Right lobe of liver (tissue), 6 donors: ENCODE results near the gene SLC28A2. TPM values are rescaled to one million over a fixed set of nuclear protein-coding genes. Genes with fewer than 3 reads are reported as not detected.
"Not testable (repeated sequence)": the region's sequence is repeated elsewhere in the genome, so short reads cannot be mapped to it uniquely, and the experiment has no call there.

Source experiments
- ATAC-seq, 4 donors: fragments of 200-7000 bp; cut with Tn5 transposase; one replicate each; pipeline ENCODE4 v1.9.1; 2020; ENCODE audit warnings: mild to moderate bottlenecking in 4 of 4, moderate library complexity in 4 of 4
- DNase-seq, 3 donors: peaks; one replicate each; pipeline ENCODE4 v3.0.0-alpha.2; 2020
- H3K27ac ChIP-seq, 3 donors: fragments of 200-600 bp; one replicate each; pipeline ENCODE4 v1.8.0; 2022
- H3K27me3 ChIP-seq, 2 donors: fragments of 200-600 bp; one replicate each; pipeline ENCODE4 v1.8.0; 2022
- H3K36me3 ChIP-seq, 4 donors: fragments of 200-600 bp; sonication (generic) in 1 of 4; one replicate each; pipeline versions ENCODE4 v1.5.1 to v1.8.0; 2017 to 2022; ENCODE audit warnings: control low read depth in 1 of 4
- H3K4me1 ChIP-seq, 4 donors: fragments of 200-600 bp; sonication (generic) in 1 of 4; one replicate each; pipeline versions ENCODE4 v1.5.1 to v1.8.0; 2017 to 2022; ENCODE audit warnings: control low read depth in 1 of 4
- H3K4me3 ChIP-seq, 3 donors: fragments of 200-600 bp; one replicate each; pipeline ENCODE4 v1.8.0; 2022
- H3K9me3 ChIP-seq, 4 donors: fragments of 200-600 bp; sonication (generic) in 1 of 4; one replicate each; pipeline versions ENCODE4 v1.5.1 to v1.8.0; 2017 to 2022; ENCODE audit warnings: control low read depth in 1 of 4
- POLR2A ChIP-seq: fragments of 450-650 bp; IDR thresholded peaks from one replicate; pipeline ENCODE4 v1.6.1; 2017; ENCODE audit warnings: antibody characterized with exemption, mild to moderate bottlenecking
- WGBS: methylation state at CpG from one replicate; pipeline ENCODE4 v1.1.6; 2018; ENCODE audit warnings: low coverage, low lambda C conversion rate; ENCODE audit not compliant: insufficient coverage; ENCODE audit errors: missing lambda C conversion rate; 5-methylcytosine and 5-hydroxymethylcytosine counted together
- intact Hi-C, 2 donors: fragments of 100-400 bp; cut with DNase I; formaldehyde crosslinking; loops; one replicate each; pipeline versions ENCODE4 v1.11.2 to v1.14.1; 2022
- total RNA-seq, 6 experiments: library from RNA; depleted of rRNA in 2 of 6; stranded (reverse); fragments of >200 nt in 2 of 6; fragmentation: NEBNext Ultra II Directional in 3 of 6; extraction: Animal tissue kit (Norgen Biotek cat#: 25700) in 3 of 6; gene quantifications; one replicate each; pipeline versions ENCODE4 v1.1.0 to v1.2.4, GENCODE V29; 2016 to 2023
- TF ChIP-seq, protein P1 (sequence below), 4 donors: fragments of 200-600 bp in 3 of 4; fragments of 450-650 bp in 1 of 4; IDR thresholded peaks; one replicate each; pipeline versions ENCODE4 v1.5.1 to v1.8.0; 2016 to 2022; ENCODE audit warnings: antibody characterized with exemption in 4 of 4, mild to moderate bottlenecking in 2 of 4
- donor health status: DM: no; HTN: yes; CAD: no.
- donor health status: DM: no; HTN: no; CAD: no.
- donor health status: DM: no; HTN: no; CAD: no.
- donor health status: DM: no; HTN: yes; CAD: no.
- donor health status: DM: no; HTN: yes; CAD: no.

The SLC28A2 gene
- total RNA-seq, 6 experiments from 2014 or later, result 0.04 to 0.81 (median 0.19) TPM; not detected in 2

DNA sequence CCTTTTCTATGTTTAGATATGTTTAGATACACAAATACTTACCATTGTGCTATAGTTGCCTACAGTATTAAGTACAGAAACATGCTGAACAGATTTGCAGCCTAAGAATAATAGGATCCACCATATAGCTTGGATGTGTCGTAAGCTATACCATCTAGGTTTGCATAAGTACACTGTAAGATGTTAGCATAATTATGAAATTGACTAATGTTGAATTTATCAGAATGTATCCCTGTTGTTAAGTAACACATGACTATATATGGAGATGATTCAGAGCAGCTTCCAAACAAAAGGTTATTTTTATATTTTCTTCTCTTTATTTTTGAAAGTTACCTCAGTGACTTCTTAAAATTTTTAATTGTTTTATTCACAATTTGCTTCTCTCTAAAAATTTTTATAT, 2.4 kb downstream of the SLC28A2 start:
- 87% methylated on average over 1 of the region's 1 CpG for WGBS
- ATAC-seq (no peak), DNase-seq (no peak)
- intact Hi-C loops, result no loop called here
- Histone ChIP-seq H3K9me3 (no peaks in the 10 kb centered on the region), H3K4me1 (peaks cover 0 to 3% (median 0%) of the 10 kb centered on the region in 4 donors), H3K27me3 (no peaks in the 10 kb centered on the region), H3K27ac (no peak overlapping the region), H3K36me3 (no peaks in the 10 kb centered on the region), H3K4me3 (no peak overlapping the region)
- no peak for TF ChIP-seq POLR2A
- TF ChIP-seq, protein P1, sequence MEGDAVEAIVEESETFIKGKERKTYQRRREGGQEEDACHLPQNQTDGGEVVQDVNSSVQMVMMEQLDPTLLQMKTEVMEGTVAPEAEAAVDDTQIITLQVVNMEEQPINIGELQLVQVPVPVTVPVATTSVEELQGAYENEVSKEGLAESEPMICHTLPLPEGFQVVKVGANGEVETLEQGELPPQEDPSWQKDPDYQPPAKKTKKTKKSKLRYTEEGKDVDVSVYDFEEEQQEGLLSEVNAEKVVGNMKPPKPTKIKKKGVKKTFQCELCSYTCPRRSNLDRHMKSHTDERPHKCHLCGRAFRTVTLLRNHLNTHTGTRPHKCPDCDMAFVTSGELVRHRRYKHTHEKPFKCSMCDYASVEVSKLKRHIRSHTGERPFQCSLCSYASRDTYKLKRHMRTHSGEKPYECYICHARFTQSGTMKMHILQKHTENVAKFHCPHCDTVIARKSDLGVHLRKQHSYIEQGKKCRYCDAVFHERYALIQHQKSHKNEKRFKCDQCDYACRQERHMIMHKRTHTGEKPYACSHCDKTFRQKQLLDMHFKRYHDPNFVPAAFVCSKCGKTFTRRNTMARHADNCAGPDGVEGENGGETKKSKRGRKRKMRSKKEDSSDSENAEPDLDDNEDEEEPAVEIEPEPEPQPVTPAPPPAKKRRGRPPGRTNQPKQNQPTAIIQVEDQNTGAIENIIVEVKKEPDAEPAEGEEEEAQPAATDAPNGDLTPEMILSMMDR (IDR thresholded peaks at IDR 0.05), result no peak

GRCh38 chr15:45254824-45255223, 2.8 kb downstream of the SLC28A2 start:
- H3K4me1 ChIP-seq, H3K4me3 ChIP-seq, H3K27ac ChIP-seq, H3K36me3 ChIP-seq, intact Hi-C loops, H3K9me3 ChIP-seq, DNase-seq, H3K27me3 ChIP-seq: not testable (repeated sequence)
- ATAC-seq, result peak in 1 of 4 donors; percentile 49
- 47% methylated on average over 6 of the region's 6 CpGs for WGBS

DNA sequence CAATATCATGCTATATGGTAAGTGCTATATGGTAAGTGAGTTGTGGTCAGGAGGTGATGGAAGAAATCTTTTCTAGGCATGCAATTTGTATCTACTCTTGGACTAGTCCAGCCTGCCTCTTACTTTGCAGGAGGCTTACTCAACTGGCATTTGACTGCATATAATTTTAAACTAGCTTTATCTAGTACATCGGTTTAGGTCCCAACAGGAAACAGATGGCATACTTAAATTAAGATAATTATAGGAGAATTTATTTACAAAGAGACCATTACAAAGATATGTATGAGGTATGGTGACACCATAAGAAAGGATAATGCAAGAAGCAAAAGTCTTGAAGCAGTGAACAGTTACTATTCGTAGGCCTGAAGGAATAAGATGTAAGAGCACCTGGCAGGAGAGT, 7.8 kb downstream of the SLC28A2 start:
- no peaks in the 10 kb centered on the region for H3K27me3 ChIP-seq
- intact Hi-C loops, result loop anchor here (10.0 kb wide), 2 partner anchors 55 to 95 kb away; no protein-coding TSS in a partner anchor
- ATAC-seq (no peak), DNase-seq (no peak)
- no peaks in the 10 kb centered on the region for H3K9me3 ChIP-seq
- H3K27ac ChIP-seq, result no peak overlapping the region
- H3K36me3 ChIP-seq, result no peaks in the 10 kb centered on the region
- H3K4me1 ChIP-seq, result peaks cover 0 to 14% (median 0%) of the 10 kb centered on the region in 4 donors
- TF ChIP-seq, protein P1 (IDR thresholded peaks at IDR 0.05), result no peak
- no peak for TF ChIP-seq POLR2A
- 45% methylated on average over 2 of the region's 2 CpGs for WGBS
- no peak overlapping the region for H3K4me3 ChIP-seq

- 38% methylated on average over 3 of the region's 4 CpGs for WGBS
- no peaks in the 10 kb centered on the region for H3K36me3 ChIP-seq
- no peak for TF ChIP-seq POLR2A
- TF ChIP-seq, protein P1 (IDR thresholded peaks at IDR 0.05), result no peak
- intact Hi-C loops, result loop anchor here (10.0 kb wide), 2 partner anchors 58 to 98 kb away; no protein-coding TSS in a partner anchor
- peaks cover 0 to 14% (median 0%) of the 10 kb centered on the region in 4 donors for H3K4me1 ChIP-seq
- peak; percentile 25 to 89 (median 64) for ATAC-seq
- H3K27me3 ChIP-seq, result no peaks in the 10 kb centered on the region
- no peak overlapping the region for H3K4me3 ChIP-seq
- H3K9me3 ChIP-seq, result no peaks in the 10 kb centered on the region
- no peak for DNase-seq
- peak overlapping the region in 1 of 3 donors; percentile 30 for H3K27ac ChIP-seq
These were observed 10.9 kb downstream of the SLC28A2 start for GRCh38 chr15:45262906-45263461.

GRCh38 chr15:45263854-45264253, 11.8 kb downstream of the SLC28A2 start:
- WGBS, result 100% methylated on average over 2 of the region's 2 CpGs
- no peaks in the 10 kb centered on the region for H3K27me3 ChIP-seq
- H3K4me3 ChIP-seq, result no peak overlapping the region
- no peaks in the 10 kb centered on the region for H3K36me3 ChIP-seq
- ATAC-seq (no peak), DNase-seq (no peak)
- no peaks in the 10 kb centered on the region for H3K9me3 ChIP-seq
- H3K27ac ChIP-seq, result no peak overlapping the region
- peaks cover 0 to 14% (median 0%) of the 10 kb centered on the region in 4 donors for H3K4me1 ChIP-seq
- intact Hi-C loops, result loop anchor here (10.0 kb wide), 2 partner anchors 59 to 99 kb away; no protein-coding TSS in a partner anchor
- TF ChIP-seq POLR2A, result no peak
- TF ChIP-seq, protein P1 (IDR thresholded peaks at IDR 0.05), result no peak
